Stomach smooth muscle (tissue), 2 donors: ENCODE results near the gene SLC45A3.

Source experiments
- H3K27ac ChIP-seq: one replicate; pipeline ENCODE4 v1.7.0; 2013; ENCODE audit warnings: mild to moderate bottlenecking, low read length, inconsistent platforms
- H3K27me3 ChIP-seq, 2 donors: one replicate each; pipeline ENCODE4 v1.7.0; 2013; ENCODE audit warnings: low read length in 2 of 2; ENCODE audit not compliant: insufficient read depth in 2 of 2, control insufficient read depth in 1 of 2
- H3K36me3 ChIP-seq, 2 donors: one replicate each; pipeline ENCODE4 v1.7.0; 2013; ENCODE audit warnings: low read length in 2 of 2; ENCODE audit not compliant: control insufficient read depth in 2 of 2, insufficient read depth in 2 of 2
- H3K4me1 ChIP-seq: one replicate; pipeline ENCODE4 v1.7.0; 2013; ENCODE audit warnings: low read length; ENCODE audit not compliant: control insufficient read depth, insufficient read depth
- H3K4me3 ChIP-seq, 2 donors: one replicate each; pipeline ENCODE4 v1.7.0; 2013; ENCODE audit warnings: low read length in 2 of 2
- H3K9ac ChIP-seq, 2 donors: one replicate each; pipeline ENCODE4 v1.7.0; 2013; ENCODE audit warnings: low read length in 2 of 2, mild to moderate bottlenecking in 1 of 2
- H3K9me3 ChIP-seq, 2 donors: one replicate each; pipeline ENCODE4 v1.7.0; 2013; ENCODE audit warnings: low read length in 2 of 2; ENCODE audit not compliant: control insufficient read depth in 2 of 2
- donor health status: healthy.
- donor health status: Pancreatic carcinoma.

The SLC45A3 gene

GRCh38 chr1:205667909-205668643 is 12.2 kb downstream of the SLC45A3 start:
- H3K9ac ChIP-seq, result no peak overlapping the region
- H3K36me3 ChIP-seq, result no peaks in the 10 kb centered on the region
- H3K4me1 ChIP-seq, result peaks cover 11% of the 10 kb centered on the region
- H3K27me3 ChIP-seq, result peaks cover 5 to 7% of the 10 kb centered on the region in 2 donors
- H3K27ac ChIP-seq, result no peak overlapping the region
- no peak overlapping the region for H3K4me3 ChIP-seq
- no peaks in the 10 kb centered on the region for H3K9me3 ChIP-seq

GRCh38 chr1:205666372-205667166 is 13.7 kb downstream of the SLC45A3 start:
- Histone ChIP-seq H3K27ac (no peak overlapping the region), H3K9ac (no peak overlapping the region), H3K36me3 (no peaks in the 10 kb centered on the region), H3K9me3 (no peaks in the 10 kb centered on the region), H3K27me3 (peaks cover 5 to 7% of the 10 kb centered on the region in 2 donors), H3K4me3 (no peak overlapping the region), H3K4me1 (peaks cover 11% of the 10 kb centered on the region)

- Histone ChIP-seq H3K4me3 (no peak overlapping the region), H3K27me3 (peaks cover 0 to 3% of the 10 kb centered on the region in 2 donors), H3K27ac (no peak overlapping the region), H3K4me1 (peaks cover 11% of the 10 kb centered on the region), H3K9ac (no peak overlapping the region), H3K9me3 (no peaks in the 10 kb centered on the region), H3K36me3 (no peaks in the 10 kb centered on the region)
These were observed 14.9 kb downstream of the SLC45A3 start for GRCh38 chr1:205665201-205666045.

- no peak overlapping the region for H3K27ac ChIP-seq
- H3K27me3 ChIP-seq, result no peaks in the 10 kb centered on the region
- no peaks in the 10 kb centered on the region for H3K9me3 ChIP-seq
- no peak overlapping the region for H3K9ac ChIP-seq
- H3K4me3 ChIP-seq, result no peak overlapping the region
- no peaks in the 10 kb centered on the region for H3K36me3 ChIP-seq
- peaks cover 10% of the 10 kb centered on the region for H3K4me1 ChIP-seq
These were observed 15.8 kb downstream of the SLC45A3 start for GRCh38 chr1:205664399-205665017.

GRCh38 chr1:205663286-205663936 is 16.9 kb downstream of the SLC45A3 start:
- Histone ChIP-seq H3K4me3 (no peak overlapping the region), H3K4me1 (peaks cover 6% of the 10 kb centered on the region), H3K27me3 (no peaks in the 10 kb centered on the region), H3K9ac (no peak overlapping the region), H3K36me3 (no peaks in the 10 kb centered on the region), H3K9me3 (no peaks in the 10 kb centered on the region), H3K27ac (no peak overlapping the region)

- H3K27me3 ChIP-seq, result peaks cover 0 to 1% of the 10 kb centered on the region in 2 donors
- H3K9ac ChIP-seq, result no peak overlapping the region
- H3K27ac ChIP-seq, result no peak overlapping the region
- H3K4me1 ChIP-seq, result peaks cover 6% of the 10 kb centered on the region
- no peaks in the 10 kb centered on the region for H3K9me3 ChIP-seq
- no peak overlapping the region for H3K4me3 ChIP-seq
- no peaks in the 10 kb centered on the region for H3K36me3 ChIP-seq
These were observed 17.5 kb downstream of the SLC45A3 start for GRCh38 chr1:205662791-205663190.

GRCh38 chr1:205662135-205662738 is 18.1 kb downstream of the SLC45A3 start:
- no peak overlapping the region for H3K9ac ChIP-seq
- H3K27ac ChIP-seq, result no peak overlapping the region
- H3K36me3 ChIP-seq, result no peaks in the 10 kb centered on the region
- H3K9me3 ChIP-seq, result no peaks in the 10 kb centered on the region
- no peak overlapping the region for H3K4me3 ChIP-seq
- H3K4me1 ChIP-seq, result peaks cover 6% of the 10 kb centered on the region
- H3K27me3 ChIP-seq, result peaks cover 0 to 2% of the 10 kb centered on the region in 2 donors

- Histone ChIP-seq H3K4me1 (peaks cover 6% of the 10 kb centered on the region), H3K27me3 (peaks cover 0 to 2% of the 10 kb centered on the region in 2 donors), H3K9me3 (no peaks in the 10 kb centered on the region), H3K36me3 (no peaks in the 10 kb centered on the region), H3K9ac (no peak overlapping the region), H3K27ac (no peak overlapping the region), H3K4me3 (no peak overlapping the region)
These were observed 18.7 kb downstream of the SLC45A3 start for GRCh38 chr1:205661429-205662134.

- Histone ChIP-seq H3K4me1 (peaks cover 6% of the 10 kb centered on the region), H3K27me3 (peaks cover 0 to 2% of the 10 kb centered on the region in 2 donors), H3K27ac (no peak overlapping the region), H3K36me3 (no peaks in the 10 kb centered on the region), H3K9me3 (no peaks in the 10 kb centered on the region), H3K9ac (no peak overlapping the region), H3K4me3 (no peak overlapping the region)
These were observed 19.9 kb downstream of the SLC45A3 start for GRCh38 chr1:205660361-205660760.
